SJSA1 (cell line): Measurements from ENCODE around the gene USP36. TPM values are rescaled to one million over a fixed set of nuclear protein-coding genes. Genes with fewer than 3 reads are reported as not detected.
"Not testable (repeated sequence)": the region's sequence is repeated elsewhere in the genome, so short reads cannot be mapped to it uniquely, and the experiment has no call there.

Experiments used
- DNase-seq, 2 experiments: peaks; one replicate each; pipeline ENCODE4 v3.0.0-alpha.2; 2015 to 2020; ENCODE audit warnings: low spot score in 2 of 2, low read depth in 1 of 2
- H3K27ac ChIP-seq: fragments of 250-450 bp; sonication (Bioruptor Pico); 2 replicates; pipeline ENCODE4 v1.5.1; 2020; ENCODE audit warnings: mild to moderate bottlenecking, moderate library complexity
- H3K27me3 ChIP-seq: fragments of 250-450 bp; sonication (Bioruptor Pico); replicated peaks from 2 replicates; pipeline ENCODE4 v1.5.1; 2020; ENCODE audit warnings: mild to moderate bottlenecking, moderate library complexity
- H3K36me3 ChIP-seq: fragments of 250-450 bp; sonication (Bioruptor Pico); 2 replicates; pipeline ENCODE4 v1.5.1; 2020; ENCODE audit warnings: mild to moderate bottlenecking
- H3K4me1 ChIP-seq: fragments of 250-450 bp; sonication (Bioruptor Pico); replicated peaks from 2 replicates; pipeline ENCODE4 v1.6.1; 2021; ENCODE audit warnings: mild to moderate bottlenecking
- H3K4me3 ChIP-seq: fragments of 250-450 bp; sonication (Bioruptor Pico); 2 replicates; pipeline ENCODE4 v1.5.1; 2020; ENCODE audit warnings: mild to moderate bottlenecking
- H3K9me3 ChIP-seq: fragments of 250-450 bp; sonication (Bioruptor Pico); replicated peaks from 2 replicates; pipeline ENCODE4 v1.5.1; 2020; ENCODE audit warnings: mild to moderate bottlenecking
- total RNA-seq: library from RNA; depleted of rRNA; stranded (reverse); fragments of >200 nt; shearing (Covaris generic); gene quantifications from 2 replicates; pipeline ENCODE4 v1.2.3, GENCODE V29; 2014; rRNA removed

Gene USP36
- 11.4 and 22.9 TPM in 2 replicates for total RNA-seq

GRCh38 chr17:78840780-78841611, at the start of gene USP36:
TSS of gene USP36 (minus strand) at chr17:78840814. CDS start at chr17:78836363, 4,451 bp downstream.
- peaks cover 27% of the 10 kb centered on the region for H3K36me3 ChIP-seq
- peak within 1 kb of the TSS; percentile 63 for H3K27ac ChIP-seq
- no peaks in the 10 kb centered on the region for H3K27me3 ChIP-seq
- no peaks in the 10 kb centered on the region for H3K9me3 ChIP-seq
- H3K4me3 ChIP-seq, result peak within 1 kb of the TSS; percentile 78
- peaks cover 21% of the 10 kb centered on the region for H3K4me1 ChIP-seq
- DNase-seq, result peak; percentile 99 to 100

DNA sequence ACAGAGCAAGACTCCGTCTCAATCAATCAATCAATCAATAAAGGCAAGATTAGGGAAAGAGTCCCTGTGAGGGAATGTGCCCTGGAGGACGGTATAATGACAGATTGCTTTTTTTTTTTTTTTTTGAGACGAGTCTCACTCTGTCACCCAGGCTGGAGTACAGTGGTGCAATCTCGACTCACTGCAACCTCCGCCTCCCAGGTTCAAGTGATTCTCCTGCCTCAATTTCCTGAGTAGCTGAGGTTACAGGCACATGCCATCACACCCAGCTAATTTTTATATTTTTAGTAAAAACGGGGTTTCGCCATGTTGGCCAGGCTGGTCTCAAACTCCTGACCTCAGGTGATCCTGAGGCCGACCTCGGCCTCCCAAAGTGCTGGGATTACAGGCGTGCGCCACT, 49.5 kb upstream of the USP36 start:
- DNase-seq, H3K27me3 ChIP-seq, H3K4me3 ChIP-seq, H3K27ac ChIP-seq, H3K9me3 ChIP-seq: not testable (repeated sequence)
- Histone ChIP-seq H3K4me1 (peaks cover 13% of the 10 kb centered on the region), H3K36me3 (peaks cover 41% of the 10 kb centered on the region)

DNA sequence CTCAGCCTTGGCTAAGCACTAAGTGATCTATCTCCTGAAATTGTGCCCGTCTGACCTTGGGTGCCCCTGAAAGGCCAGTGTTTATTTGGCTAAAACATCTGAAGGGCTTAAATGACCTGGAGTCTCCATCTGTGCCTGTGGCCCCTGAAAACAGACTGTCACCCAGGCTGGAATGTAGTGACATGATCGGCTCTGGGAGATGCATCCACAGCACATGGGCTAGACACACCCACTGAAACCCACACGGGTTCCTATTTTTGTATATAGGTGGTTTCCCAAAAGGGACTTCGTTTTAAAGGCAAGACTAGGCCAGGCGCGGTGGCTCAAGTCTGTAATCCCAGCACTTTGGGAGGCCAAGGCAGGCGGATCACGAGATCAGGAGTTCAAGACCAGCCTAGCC, 48.9 kb upstream of the USP36 start:
- no peak overlapping the region for H3K27ac ChIP-seq
- H3K4me1 ChIP-seq, result peaks cover 19% of the 10 kb centered on the region
- no peaks in the 10 kb centered on the region for H3K9me3 ChIP-seq
- H3K36me3 ChIP-seq, result peaks cover 47% of the 10 kb centered on the region
- no peaks in the 10 kb centered on the region for H3K27me3 ChIP-seq
- DNase-seq, result no peak
- H3K4me3 ChIP-seq, result no peak overlapping the region

- DNase-seq, result no peak
- Histone ChIP-seq H3K27ac (no peak overlapping the region), H3K27me3 (no peaks in the 10 kb centered on the region), H3K36me3 (peaks cover 52% of the 10 kb centered on the region), H3K4me3 (no peak overlapping the region), H3K4me1 (peaks cover 24% of the 10 kb centered on the region), H3K9me3 (no peaks in the 10 kb centered on the region)
These were observed 48.4 kb upstream of the USP36 start for GRCh38 chr17:78888941-78889518.

DNA sequence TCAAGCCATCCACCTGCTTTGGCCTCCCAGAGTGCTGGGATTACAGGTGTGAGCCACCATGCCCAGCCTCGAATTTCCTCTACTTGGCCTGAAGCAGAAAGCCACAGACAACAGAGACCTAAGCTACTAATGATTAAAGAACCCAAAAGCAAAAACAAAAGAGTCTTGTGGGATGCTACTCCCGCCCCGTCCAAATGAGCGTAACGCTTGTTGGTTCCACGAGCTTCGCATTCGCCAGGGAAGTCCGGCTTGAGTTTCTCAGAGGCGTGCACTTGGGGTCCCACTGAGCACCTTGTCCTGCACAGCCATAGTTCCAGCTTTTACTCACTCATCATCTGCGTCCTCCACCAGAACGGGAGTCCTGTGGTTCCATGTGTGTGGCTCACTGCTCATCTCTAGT, 46.3 kb upstream of the USP36 start:
- Histone ChIP-seq H3K27me3 (no peaks in the 10 kb centered on the region), H3K9me3 (no peaks in the 10 kb centered on the region), H3K36me3 (peaks cover 47% of the 10 kb centered on the region), H3K4me3 (no peak overlapping the region), H3K27ac (no peak overlapping the region), H3K4me1 (peaks cover 44% of the 10 kb centered on the region)
- DNase-seq, result no peak

DNA sequence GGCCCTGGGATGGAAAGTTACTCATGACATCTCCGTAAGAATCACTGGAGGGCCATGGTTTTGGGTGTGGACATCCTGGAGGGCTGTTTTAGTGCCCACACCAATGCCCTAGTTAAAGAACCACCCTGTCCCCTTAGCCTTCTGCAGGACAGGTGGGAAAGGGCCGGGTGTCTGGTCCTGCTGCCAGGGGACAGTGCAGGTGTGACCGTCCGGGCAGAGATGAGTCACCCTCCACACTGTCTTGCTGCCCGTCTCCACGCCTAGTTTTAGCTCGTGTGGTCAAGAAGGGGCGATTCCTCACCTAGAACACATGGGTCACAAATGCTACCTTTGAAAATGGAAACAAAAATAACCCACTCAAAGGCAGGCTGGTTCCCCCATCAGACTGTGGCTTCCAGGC, 45.3 kb upstream of the USP36 start:
- Histone ChIP-seq H3K9me3 (no peaks in the 10 kb centered on the region), H3K4me3 (no peak overlapping the region), H3K36me3 (peaks cover 43% of the 10 kb centered on the region), H3K27me3 (no peaks in the 10 kb centered on the region), H3K27ac (no peak overlapping the region), H3K4me1 (peaks cover 48% of the 10 kb centered on the region)
- DNase-seq, result no peak

DNA sequence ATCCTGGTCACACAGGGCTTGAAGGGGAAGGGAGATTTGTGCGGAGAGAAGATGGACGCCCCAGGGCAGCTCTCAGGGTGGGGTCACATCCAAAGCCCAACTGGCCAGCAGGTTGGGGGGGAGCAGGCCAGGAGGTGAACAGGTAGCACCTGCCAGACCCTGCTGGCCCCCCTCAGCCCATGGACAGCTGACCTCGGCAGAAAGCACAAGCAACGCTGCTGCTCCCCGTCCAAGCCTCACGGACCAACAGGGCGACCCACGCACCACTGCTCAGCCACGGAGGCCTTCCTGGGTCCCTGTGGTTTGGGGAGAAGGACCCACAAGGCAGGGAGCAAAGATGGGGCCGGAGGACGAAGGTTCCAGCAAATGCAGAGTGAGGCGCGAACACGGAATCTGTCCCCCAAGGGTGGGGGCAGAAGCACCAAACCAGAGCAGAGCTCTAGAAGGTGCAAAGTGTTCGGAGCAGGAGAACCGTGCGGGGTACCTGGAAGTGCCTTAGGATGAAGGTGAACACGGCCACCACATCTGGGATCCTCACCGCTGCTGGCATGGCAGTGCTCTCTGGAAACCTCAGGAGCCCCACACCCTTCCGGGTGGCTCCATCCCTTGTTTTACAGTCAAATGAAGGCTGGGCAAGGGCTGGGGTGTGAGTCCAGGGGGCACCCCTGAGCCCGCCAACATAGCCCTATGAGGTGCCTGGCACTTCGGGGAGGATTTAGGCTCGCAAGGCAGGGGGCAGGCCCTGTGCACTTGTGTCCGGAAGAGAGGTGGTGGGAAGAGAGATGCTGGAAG, 44.5 kb upstream of the USP36 start:
- Histone ChIP-seq H3K36me3 (peaks cover 36% of the 10 kb centered on the region), H3K27me3 (no peaks in the 10 kb centered on the region), H3K9me3 (no peaks in the 10 kb centered on the region), H3K4me1 (peaks cover 57% of the 10 kb centered on the region), H3K27ac (peak overlapping the region; percentile 97), H3K4me3 (no peak overlapping the region)
- no peak for DNase-seq

DNA sequence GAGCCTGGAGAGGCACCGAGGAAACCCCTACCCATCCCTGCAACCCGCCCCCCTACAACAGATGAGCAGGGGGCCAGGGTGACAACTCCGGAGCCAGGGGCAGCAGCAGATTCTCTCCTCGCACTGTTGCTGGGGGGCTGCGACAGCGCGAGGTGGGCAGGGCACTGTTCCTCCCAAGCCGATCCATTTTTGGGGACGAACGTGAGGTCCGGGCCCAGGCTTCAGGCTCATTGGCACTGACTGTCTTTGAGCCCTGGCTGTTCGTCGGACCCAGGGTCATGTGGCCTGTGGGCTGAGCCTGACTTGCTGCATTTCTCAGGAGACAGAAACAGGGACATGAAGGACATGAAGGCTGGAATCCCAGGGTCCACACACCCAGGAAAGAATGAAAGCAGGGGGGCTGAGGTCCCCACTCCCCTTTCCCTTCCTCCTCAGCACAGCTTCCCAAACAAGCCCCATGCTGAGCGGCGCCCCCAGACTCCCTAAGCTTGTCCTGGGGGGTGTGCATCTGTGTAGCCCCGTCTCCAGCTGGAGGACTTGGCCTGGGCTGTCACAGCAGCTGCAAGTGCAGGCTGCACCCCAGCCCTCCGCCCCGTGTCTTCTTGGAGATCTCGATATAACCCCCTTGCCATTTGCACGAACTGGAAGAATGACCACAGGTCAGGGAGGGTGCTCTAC, 43.7 kb upstream of the USP36 start:
- no peaks in the 10 kb centered on the region for H3K9me3 ChIP-seq
- H3K4me3 ChIP-seq, result peak overlapping the region; percentile 13
- H3K27me3 ChIP-seq, result no peaks in the 10 kb centered on the region
- peaks cover 64% of the 10 kb centered on the region for H3K4me1 ChIP-seq
- peaks cover 34% of the 10 kb centered on the region for H3K36me3 ChIP-seq
- peak; percentile 28 to 53 for DNase-seq
- peak overlapping the region; percentile 97 for H3K27ac ChIP-seq

DNA sequence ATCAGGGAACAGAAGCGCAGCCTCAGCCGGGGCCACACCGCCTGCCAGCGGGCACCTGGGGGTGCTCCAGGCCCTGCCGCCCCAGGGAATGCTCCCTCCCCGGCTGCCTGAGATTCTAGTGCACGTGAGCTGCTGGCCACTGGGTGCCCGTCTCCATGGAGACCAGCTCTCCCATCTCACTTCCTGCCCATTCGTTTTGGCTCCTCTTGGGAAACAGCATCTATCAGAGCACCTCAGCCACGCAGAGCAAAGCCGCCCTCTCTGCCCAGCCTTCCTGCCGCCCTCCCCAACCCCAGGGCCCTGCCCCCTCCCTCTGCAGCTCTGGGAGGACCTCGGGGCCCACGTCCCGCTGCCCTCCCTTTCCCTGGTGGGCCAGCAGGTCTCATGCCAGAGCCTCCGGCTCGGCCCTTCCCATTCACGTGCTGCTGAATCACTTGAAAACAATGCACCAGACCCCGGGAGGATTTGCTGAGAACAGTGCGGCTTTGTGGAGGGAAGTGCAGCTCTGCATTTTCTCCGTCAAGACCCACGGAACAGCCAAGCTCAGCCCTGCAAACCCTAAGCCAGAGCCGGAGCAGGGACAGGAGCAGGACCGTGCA, 43.0 kb upstream of the USP36 start:
- peak overlapping the region; percentile 97 for H3K27ac ChIP-seq
- peak overlapping the region; percentile 13 for H3K4me3 ChIP-seq
- H3K27me3 ChIP-seq, result no peaks in the 10 kb centered on the region
- H3K4me1 ChIP-seq, result peaks cover 71% of the 10 kb centered on the region
- DNase-seq, result peak; percentile 94 to 97
- no peaks in the 10 kb centered on the region for H3K9me3 ChIP-seq
- H3K36me3 ChIP-seq, result peaks cover 37% of the 10 kb centered on the region

DNA sequence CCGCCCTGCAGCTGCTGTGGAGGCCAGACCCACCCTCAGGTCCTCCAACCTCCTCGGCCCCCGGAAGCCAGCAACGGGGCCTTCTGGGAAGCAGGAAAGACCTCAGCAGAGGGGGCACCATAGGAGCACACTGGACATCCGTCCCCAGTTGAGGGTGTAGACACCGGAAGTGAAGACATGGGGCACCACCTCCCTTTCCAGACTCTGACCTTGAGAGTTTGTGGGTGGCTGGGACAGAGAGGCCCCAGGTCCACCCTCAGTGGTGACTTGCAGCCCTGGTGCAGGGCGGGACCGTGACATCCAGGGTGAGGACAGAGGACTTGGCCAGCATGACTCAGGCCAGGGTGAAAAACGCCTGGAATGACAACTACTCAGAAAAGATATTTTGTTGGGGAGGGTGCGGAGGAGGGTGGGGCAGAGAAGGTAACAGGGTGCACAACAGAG, 42.5 kb upstream of the USP36 start:
- Histone ChIP-seq H3K4me3 (peak overlapping the region; percentile 13), H3K36me3 (peaks cover 36% of the 10 kb centered on the region), H3K4me1 (peaks cover 76% of the 10 kb centered on the region), H3K27ac (peak overlapping the region; percentile 97), H3K9me3 (no peaks in the 10 kb centered on the region), H3K27me3 (no peaks in the 10 kb centered on the region)
- DNase-seq, result peak; percentile 98 to 99

- Histone ChIP-seq H3K4me3 (peak overlapping the region; percentile 13; the same call in 1 of the 2 replicates), H3K4me1 (peaks cover 80% of the 10 kb centered on the region), H3K36me3 (peaks cover 40% of the 10 kb centered on the region), H3K9me3 (no peaks in the 10 kb centered on the region), H3K27ac (peak overlapping the region; percentile 97), H3K27me3 (no peaks in the 10 kb centered on the region)
- DNase-seq, result peak in 1 of 2 experiments; percentile 69
These were observed 42.0 kb upstream of the USP36 start for GRCh38 chr17:78882540-78883088.

GRCh38 chr17:78879635-78880186, 39.1 kb upstream of the USP36 start:
- Histone ChIP-seq H3K36me3 (peaks cover 40% of the 10 kb centered on the region), H3K27ac (peak overlapping the region; percentile 87), H3K4me1 (peaks cover 83% of the 10 kb centered on the region), H3K4me3 (peak overlapping the region; percentile 10), H3K9me3 (no peaks in the 10 kb centered on the region), H3K27me3 (no peaks in the 10 kb centered on the region)
- peak; percentile 91 to 95 for DNase-seq
